Measurements from ENCODE around the gene CCDC14. TPM values are rescaled to one million over a fixed set of nuclear protein-coding genes. Genes with fewer than 3 reads are reported as not detected.
A peak's percentile ranks its signal among the peaks of the same experiment; 100 is the strongest.

Gene CCDC14
- total RNA-seq, 1 donor: 51.4 TPM

DNA sequence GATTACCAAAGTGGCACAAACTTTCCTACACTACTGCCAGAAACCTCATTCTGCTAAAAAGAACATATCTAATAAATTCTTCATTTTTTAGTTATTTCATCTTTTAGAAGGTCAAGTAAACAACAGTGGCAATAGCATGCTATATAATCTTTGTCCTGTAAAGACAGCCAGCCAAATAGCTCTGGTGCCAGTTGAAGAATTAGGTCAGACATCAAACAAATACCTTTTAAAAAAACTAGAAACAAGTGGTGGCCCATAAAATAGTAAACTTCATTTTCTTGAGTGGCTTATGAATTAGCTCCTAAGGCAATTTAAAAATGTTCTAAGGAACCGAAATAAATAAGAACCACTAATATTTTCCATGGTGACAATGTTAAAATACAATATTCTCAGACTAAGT lies 19.5 kb downstream of the CCDC14 start:
- DNase-seq (ENCODE audit: insufficient read length, low spot score, missing footprints): no peak
- H3K36me3 ChIP-seq (ENCODE audit: insufficient read depth, low read length): peaks cover 24% of the 10 kb centered on the region
- H3K27me3 ChIP-seq (ENCODE audit: insufficient read depth, low read length): no peaks in the 10 kb centered on the region
- H3K27ac ChIP-seq (ENCODE audit: low read depth, low read length): no peak overlapping the region
- no peaks in the 10 kb centered on the region for H3K79me2 ChIP-seq (ENCODE audit: insufficient read depth, low read length)
- no peak overlapping the region for H2AFZ ChIP-seq (ENCODE audit: low read length)
- no peaks in the 10 kb centered on the region for H3K9me3 ChIP-seq (ENCODE audit: low read depth, low read length)
- H3K4me3 ChIP-seq (ENCODE audit: insufficient read depth, low read length): no peak overlapping the region
- no peaks in the 10 kb centered on the region for H4K20me1 ChIP-seq (ENCODE audit: insufficient read depth, low read length)
- H3K4me1 ChIP-seq (ENCODE audit: insufficient read depth, low read length): no peaks in the 10 kb centered on the region
- no peak overlapping the region for H3K4me2 ChIP-seq (ENCODE audit: insufficient read depth, low read length)
- TF ChIP-seq, protein P1, sequence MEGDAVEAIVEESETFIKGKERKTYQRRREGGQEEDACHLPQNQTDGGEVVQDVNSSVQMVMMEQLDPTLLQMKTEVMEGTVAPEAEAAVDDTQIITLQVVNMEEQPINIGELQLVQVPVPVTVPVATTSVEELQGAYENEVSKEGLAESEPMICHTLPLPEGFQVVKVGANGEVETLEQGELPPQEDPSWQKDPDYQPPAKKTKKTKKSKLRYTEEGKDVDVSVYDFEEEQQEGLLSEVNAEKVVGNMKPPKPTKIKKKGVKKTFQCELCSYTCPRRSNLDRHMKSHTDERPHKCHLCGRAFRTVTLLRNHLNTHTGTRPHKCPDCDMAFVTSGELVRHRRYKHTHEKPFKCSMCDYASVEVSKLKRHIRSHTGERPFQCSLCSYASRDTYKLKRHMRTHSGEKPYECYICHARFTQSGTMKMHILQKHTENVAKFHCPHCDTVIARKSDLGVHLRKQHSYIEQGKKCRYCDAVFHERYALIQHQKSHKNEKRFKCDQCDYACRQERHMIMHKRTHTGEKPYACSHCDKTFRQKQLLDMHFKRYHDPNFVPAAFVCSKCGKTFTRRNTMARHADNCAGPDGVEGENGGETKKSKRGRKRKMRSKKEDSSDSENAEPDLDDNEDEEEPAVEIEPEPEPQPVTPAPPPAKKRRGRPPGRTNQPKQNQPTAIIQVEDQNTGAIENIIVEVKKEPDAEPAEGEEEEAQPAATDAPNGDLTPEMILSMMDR (IDR thresholded peaks at IDR 0.05; ENCODE audit: extremely low read depth, low read depth, low read length): no peak

DNA sequence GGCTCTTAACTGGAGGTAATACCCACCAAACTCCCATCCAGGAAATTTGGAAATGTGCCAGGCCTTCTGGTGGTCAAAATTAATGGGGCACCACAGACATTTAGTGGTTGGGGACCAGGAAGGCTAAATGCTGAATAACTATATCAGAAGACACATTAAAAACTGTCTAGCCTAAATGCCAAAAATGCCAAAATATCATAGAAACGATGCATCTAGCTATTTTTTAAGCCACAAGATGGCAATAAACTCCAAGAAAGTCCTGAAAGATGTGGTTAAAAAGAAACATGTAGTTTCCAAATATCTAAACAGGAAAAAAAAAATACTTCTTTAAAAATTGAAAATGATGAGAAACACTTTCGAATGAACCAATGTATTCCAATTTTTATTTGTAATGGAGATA lies 19.9 kb downstream of the CCDC14 start:
- H3K4me3 ChIP-seq (ENCODE audit: insufficient read depth, low read length): no peak overlapping the region
- DNase-seq (ENCODE audit: insufficient read length, low spot score, missing footprints): no peak
- H3K79me2 ChIP-seq (ENCODE audit: insufficient read depth, low read length): no peaks in the 10 kb centered on the region

DNA sequence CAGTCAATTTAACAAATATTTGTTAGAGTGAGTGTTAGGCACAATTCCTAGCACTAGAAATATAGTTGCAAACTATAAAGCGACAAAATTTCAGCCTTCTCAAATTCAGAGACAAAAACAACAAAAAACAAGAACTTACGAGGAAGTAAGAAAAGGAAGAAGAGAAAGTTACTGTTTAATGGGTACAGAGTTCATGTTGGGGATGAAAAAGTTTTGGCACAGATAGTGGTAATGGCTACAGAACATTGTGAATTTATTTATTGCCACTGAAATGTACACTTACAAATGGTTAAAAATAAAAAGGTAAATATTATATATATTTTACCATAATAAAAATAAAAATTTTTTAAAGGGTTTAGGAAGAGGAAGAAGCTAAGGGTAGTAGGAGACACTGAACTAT lies 21.3 kb downstream of the CCDC14 start:
- Histone ChIP-seq H4K20me1 (ENCODE audit: insufficient read depth, low read length) (no peaks in the 10 kb centered on the region), H3K4me2 (ENCODE audit: insufficient read depth, low read length) (no peak overlapping the region), H3K36me3 (ENCODE audit: insufficient read depth, low read length) (peaks cover 18% of the 10 kb centered on the region), H3K9me3 (ENCODE audit: low read depth, low read length) (no peaks in the 10 kb centered on the region), H3K79me2 (ENCODE audit: insufficient read depth, low read length) (no peaks in the 10 kb centered on the region), H2AFZ (ENCODE audit: low read length) (no peak overlapping the region), H3K4me1 (ENCODE audit: insufficient read depth, low read length) (no peaks in the 10 kb centered on the region), H3K27me3 (ENCODE audit: insufficient read depth, low read length) (no peaks in the 10 kb centered on the region), H3K4me3 (ENCODE audit: insufficient read depth, low read length) (no peak overlapping the region), H3K27ac (ENCODE audit: low read depth, low read length) (no peak overlapping the region)
- TF ChIP-seq, protein P1 (IDR thresholded peaks at IDR 0.05; ENCODE audit: extremely low read depth, low read depth, low read length): no peak
- no peak for DNase-seq (ENCODE audit: insufficient read length, low spot score, missing footprints)

More for the DNA sequence above, 19.9 kb downstream of the CCDC14 start:
- no peaks in the 10 kb centered on the region for H3K27me3 ChIP-seq (ENCODE audit: insufficient read depth, low read length)
- peaks cover 20% of the 10 kb centered on the region for H3K36me3 ChIP-seq (ENCODE audit: insufficient read depth, low read length)
- H3K4me2 ChIP-seq (ENCODE audit: insufficient read depth, low read length): no peak overlapping the region
- H4K20me1 ChIP-seq (ENCODE audit: insufficient read depth, low read length): no peaks in the 10 kb centered on the region
- H3K4me1 ChIP-seq (ENCODE audit: insufficient read depth, low read length): no peaks in the 10 kb centered on the region
- no peaks in the 10 kb centered on the region for H3K9me3 ChIP-seq (ENCODE audit: low read depth, low read length)
- TF ChIP-seq, protein P1 (IDR thresholded peaks at IDR 0.05; ENCODE audit: extremely low read depth, low read depth, low read length): peak; percentile 45
- H2AFZ ChIP-seq (ENCODE audit: low read length): no peak overlapping the region
- H3K27ac ChIP-seq (ENCODE audit: low read depth, low read length): no peak overlapping the region

DNA sequence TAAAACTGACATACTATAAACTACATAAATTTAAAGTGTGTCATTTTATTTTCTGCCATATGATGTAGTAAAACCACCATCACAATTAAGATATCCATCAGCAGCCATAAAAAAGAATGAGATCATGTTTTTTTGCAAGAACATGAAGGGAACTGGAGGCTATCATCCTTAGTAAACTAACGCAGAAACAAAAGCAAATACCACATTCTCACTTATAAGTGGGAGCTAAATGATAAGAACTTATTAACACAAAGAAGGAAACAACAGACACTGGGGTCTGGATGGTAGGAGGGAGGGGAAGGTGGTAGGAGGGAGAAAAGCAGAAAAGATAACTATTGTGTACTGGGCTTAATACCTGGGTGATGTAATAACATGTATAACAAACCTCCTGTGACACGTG lies 24.6 kb downstream of the CCDC14 start:
- H3K4me1 ChIP-seq (ENCODE audit: insufficient read depth, low read length): no peaks in the 10 kb centered on the region
- TF ChIP-seq, protein P1 (IDR thresholded peaks at IDR 0.05; ENCODE audit: extremely low read depth, low read depth, low read length): no peak
- no peaks in the 10 kb centered on the region for H3K9me3 ChIP-seq (ENCODE audit: low read depth, low read length)
- H3K27me3 ChIP-seq (ENCODE audit: insufficient read depth, low read length): no peaks in the 10 kb centered on the region
- no peak overlapping the region for H3K27ac ChIP-seq (ENCODE audit: low read depth, low read length)
- no peaks in the 10 kb centered on the region for H3K79me2 ChIP-seq (ENCODE audit: insufficient read depth, low read length)
- DNase-seq (ENCODE audit: insufficient read length, low spot score, missing footprints): no peak
- H2AFZ ChIP-seq (ENCODE audit: low read length): no peak overlapping the region
- H4K20me1 ChIP-seq (ENCODE audit: insufficient read depth, low read length): no peaks in the 10 kb centered on the region
- H3K4me3 ChIP-seq (ENCODE audit: insufficient read depth, low read length): no peak overlapping the region
- no peak overlapping the region for H3K4me2 ChIP-seq (ENCODE audit: insufficient read depth, low read length)
- H3K36me3 ChIP-seq (ENCODE audit: insufficient read depth, low read length): peaks cover 15% of the 10 kb centered on the region

Measured in osteoblast (primary cell).